Activated CD4-positive, alpha-beta T cell treated with anti-CD3 and anti-CD28 coated beads for 48 hours (primary cell): ENCODE results near the gene ASL.
"Not testable (repeated sequence)": the region's sequence is repeated elsewhere in the genome, so short reads cannot be mapped to it uniquely, and the experiment has no call there.

Source experiments
- DNase-seq: peaks from one replicate; pipeline ENCODE4 v3.0.0-alpha.2; 2020

ASL gene

GRCh38 chr7:66119245-66119850, 43.7 kb downstream of the ASL start:
- no peak for DNase-seq

GRCh38 chr7:66123175-66123528, 47.5 kb downstream of the ASL start:
- no peak for DNase-seq

GRCh38 chr7:66124569-66124861, 48.9 kb downstream of the ASL start:
- not testable (repeated sequence) for DNase-seq

GRCh38 chr7:66125052-66125694, 49.6 kb downstream of the ASL start:
- DNase-seq: no peak

DNA sequence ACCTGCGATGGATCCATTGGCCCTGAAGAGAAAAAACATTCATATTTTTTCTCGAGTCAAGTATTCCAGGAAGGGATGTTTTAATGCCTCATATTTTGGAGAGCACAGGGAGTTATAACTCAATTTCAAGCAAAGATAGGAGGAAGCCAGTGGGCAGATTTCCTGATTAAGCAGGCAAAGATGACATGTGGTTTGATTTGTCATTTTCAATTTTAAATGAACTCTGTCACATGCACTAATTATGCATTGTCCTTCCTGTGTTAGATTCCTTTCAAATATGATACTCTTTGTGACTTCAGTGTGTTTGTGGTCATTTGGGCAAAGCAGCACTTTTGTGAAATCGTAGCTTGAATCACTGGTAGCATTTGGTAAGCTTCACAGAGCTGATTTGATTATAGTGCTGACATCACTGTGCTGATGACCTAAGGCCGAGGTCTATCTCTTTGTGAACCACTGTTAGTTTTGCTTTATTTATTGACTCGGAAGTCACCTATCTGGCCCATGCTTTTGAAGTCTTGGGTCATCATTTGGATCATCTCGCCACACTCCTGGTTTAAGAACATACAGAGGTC, 50.2 kb downstream of the ASL start:
- DNase-seq: not testable (repeated sequence)

GRCh38 chr7:66127172-66127571, 51.6 kb downstream of the ASL start:
- DNase-seq: not testable (repeated sequence)

DNA sequence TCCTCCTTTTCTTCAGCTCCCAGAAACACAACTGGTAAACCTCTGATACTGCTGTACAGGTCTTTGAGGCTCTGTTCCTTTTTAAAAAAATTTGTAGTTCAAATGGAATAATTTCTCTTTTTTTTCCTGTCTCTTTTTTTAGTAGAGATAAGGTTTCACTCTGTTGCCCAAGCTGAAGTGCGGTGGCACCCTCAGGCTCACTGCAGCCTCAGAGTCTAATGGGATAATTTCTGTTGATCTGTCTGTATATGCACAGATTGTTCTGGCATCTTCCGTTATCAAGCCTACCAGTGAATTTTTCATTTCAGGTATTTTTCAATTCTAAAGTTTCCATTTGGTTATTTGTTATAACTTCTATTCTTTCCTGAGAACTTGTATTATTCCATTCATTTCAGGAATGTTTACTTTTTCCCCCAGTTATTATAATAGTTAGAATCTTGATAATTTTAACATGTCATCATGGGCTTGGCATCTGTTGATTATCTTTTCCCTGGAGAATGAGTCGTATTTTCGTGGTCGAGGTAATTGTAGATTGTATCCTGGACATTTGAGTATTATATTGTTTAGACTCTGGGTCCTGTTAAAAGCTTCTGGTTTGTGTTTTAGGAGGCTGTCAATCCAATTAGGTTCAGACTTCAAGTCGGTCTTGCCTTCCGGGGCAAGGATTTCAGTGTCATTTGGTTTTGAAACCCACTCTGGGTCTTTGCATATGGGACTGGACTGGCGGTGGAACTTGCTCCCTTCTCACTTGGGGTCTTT, 63.6 kb downstream of the ASL start:
- no peak for DNase-seq

DNA sequence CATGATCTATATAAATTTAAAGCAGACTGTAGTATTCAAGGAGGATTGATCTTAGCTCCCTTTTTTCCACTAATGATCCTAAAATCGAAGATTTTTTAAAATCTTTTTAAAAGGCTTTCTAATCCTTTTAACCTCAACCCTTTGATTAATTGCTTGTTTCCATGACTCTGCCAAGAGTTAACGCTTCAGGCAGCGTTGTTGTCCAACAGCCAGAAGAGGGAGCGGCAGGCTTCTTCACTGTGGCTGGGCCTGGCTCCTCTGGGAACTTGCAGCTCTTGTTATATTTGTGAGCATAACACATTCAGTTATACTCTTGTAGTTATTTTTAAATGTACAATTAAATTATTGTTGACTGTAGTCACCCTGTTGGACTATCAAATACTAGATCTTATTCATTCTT, 65.3 kb downstream of the ASL start:
- no peak for DNase-seq

GRCh38 chr7:66142334-66142733, 66.7 kb downstream of the ASL start:
- DNase-seq: no peak

- no peak for DNase-seq
Measured at GRCh38 chr7:66142996-66143395, 67.4 kb downstream of the ASL start.
